HG03378 (cell line): ENCODE data around the gene ZNF644.
A peak's percentile ranks its signal among the peaks of the same experiment; 100 is the strongest.

Source experiments
- ATAC-seq: cut with Tn5 transposase; IDR thresholded peaks from one replicate; pipeline ENCODE4 v1.9.1; 2021; ENCODE audit warnings: mild to moderate bottlenecking, moderate library complexity; ENCODE audit not compliant: unreplicated experiment

ZNF644 gene

DNA sequence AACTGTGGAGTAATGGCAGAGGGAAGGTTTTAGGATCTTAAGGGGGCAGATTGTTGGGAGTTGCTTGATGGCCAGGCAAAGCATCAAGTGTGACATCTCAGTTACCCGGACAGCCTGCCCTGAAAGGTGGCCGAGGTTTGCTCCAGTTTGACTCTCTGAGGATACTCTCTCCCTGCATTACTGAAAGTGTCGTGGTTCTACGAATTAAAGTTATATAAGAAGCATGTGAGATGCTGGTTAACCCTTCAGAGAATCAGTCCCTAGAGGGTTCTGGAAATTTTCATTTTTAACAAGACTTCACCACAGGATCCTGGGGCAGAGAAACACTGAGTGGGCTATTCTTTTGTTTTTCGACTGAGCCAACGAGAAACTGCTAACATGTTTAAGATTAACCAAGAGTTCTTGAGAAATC lies 689 bp upstream of the ZNF644 start:
- peak; percentile 16 for ATAC-seq

DNA sequence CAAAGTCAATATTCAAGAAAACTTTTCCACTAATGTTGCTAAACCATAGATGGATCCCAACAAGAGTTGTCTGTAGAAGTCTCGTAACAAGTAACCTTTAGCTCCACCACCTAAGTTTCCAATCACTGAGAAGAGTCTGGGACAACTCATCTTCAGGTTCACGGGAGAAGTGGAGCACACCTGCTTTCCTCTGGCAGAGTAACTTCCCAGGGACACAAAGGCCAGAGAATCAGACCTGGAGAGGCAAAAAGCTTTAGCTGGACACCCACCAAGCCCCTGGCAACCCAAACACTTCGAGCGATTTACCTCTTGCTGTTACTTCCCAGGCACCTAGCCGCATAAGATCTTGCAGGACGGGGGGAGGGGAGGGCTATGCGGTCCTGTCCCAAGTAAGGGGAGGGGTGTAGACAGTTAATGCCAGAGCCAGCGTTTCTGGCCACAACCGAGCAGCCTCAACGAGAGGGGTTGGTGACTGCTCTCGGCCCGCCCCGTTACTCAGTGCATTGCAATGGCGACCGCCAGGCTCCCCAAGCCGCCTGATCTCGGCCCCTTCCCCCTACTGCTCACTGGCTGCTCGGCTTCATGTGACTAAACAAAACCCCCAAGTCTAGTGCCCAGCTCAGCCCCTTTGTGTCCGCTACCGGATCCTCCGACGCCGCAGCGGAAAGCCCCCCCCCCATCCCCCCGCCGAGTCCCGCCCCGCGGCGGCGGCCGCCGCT lies 709 bp downstream of the ZNF644 start:
- peak; percentile 22 for ATAC-seq

DNA sequence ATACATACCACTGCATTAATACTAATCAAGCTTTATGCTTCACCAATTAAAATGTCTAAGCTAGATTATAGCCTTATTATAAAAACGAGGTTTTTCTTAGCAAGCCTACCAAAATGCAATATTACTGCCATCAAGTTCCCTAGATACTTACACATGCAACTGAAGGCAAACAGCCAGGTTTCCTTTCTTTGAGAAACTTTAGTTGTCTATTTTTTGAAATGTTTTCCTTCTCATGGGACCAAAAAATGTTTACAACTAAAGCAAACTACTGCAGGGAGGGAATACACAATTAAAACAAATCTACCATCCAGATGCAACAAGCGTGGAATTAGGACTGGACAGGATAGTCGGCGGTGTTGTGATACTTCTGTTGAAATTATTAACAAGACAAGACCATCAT lies 1.3 kb downstream of the ZNF644 start:
- no peak for ATAC-seq

DNA sequence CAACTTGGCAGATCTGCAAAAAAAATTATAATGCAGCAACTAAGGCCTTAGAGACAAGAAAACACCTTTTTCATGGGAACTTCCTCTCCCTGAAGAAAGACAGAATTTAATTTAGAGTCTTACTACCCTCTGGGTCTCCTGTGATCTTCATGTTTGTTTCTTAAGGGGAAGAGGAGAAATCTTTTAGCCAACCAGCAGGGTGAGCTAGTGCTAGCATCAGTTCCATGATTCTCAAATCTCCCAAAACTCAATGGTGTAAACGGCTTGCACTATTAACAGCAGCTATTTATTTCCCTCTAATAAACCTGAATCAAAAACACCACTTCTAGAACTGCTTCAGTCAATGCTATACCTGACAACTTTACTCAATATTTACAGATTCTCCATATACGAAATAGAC lies 3.8 kb downstream of the ZNF644 start:
- ATAC-seq, result no peak

DNA sequence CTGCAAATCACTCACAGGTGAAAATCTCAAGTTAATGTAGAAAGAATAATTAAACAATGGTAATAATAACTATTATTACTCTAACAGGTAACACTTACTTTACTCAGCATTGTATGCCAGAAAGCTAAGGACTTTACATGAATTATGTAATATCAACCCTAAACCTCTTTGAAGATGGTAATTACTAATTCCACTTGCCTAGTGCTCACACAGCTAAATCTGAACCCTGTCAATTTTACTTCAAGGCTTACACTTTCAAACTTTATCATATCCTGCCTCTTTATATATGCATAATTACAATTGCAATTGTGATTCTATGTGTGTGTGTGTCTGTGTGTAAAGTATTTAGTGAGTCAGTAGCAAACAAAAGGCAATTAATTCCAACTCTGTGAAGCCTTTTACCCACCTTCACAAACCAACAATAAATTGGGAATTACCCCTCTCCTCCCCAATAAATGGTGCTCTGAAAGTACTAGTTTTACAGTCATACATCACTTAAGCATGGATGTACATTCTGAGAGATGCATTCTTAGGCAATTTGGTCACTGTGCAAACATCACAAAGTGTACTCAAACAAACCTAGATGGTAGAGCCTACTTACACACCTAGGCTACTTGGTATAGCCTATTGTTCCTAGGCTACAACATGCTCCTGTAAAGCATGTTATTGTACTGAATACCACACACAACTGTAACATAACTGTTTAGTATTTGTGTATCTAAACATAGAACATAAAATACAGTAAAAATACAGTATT lies 5.9 kb downstream of the ZNF644 start:
- ATAC-seq, result no peak

DNA sequence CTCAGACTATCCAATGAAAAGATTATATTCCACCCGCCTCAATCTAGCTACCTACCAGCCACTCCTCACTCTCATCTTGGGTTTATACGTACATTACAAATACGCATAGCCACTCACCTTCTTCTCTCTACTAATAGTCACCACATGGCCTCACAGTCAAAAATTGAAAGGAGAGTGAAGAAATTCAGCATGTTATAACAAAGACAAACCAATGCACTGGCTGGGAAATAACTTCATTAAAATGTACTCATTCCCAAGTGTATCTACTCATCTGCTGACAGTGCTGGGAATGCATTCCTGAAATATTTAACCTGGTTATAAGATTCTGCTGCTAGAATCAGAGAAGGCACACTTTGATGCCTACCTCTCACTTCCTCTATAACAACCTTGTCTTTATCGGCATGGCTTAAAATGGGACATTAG lies 6.5 kb downstream of the ZNF644 start:
- no peak for ATAC-seq

DNA sequence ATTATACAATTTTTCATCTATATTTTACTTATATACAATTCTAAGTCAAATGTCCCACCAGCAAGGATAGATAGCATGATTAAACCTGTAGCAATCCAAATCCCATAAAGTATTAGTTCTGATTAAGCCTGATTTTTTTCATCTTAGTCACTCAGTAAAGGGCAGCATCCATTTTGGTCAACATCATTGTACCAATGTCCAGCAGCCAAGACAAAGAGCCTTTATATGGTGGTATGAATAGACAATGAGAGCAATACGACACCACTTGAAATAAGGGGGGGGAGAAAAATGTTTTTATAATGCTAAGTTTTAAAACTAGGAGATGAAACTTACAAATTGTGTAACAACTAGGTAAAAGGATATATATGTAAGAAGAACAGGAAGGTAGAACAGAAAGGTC lies 7.4 kb downstream of the ZNF644 start:
- no peak for ATAC-seq

DNA sequence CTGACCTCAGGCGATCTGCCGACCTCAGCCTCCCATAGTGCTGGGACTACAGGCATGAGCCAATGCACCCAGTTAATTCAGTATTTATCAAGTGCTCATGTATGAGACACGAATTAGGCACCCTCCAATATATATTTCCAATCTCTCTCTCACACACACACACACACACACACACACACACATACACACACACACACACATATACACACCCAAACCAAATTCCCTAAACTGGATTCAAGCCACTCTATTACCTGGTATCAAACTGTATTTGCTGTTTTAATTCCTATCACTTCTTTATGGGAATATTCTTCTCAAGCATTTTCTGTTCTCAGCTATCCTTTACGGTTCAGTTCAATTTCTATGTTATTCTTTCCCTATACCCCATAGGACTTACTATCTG lies 8.5 kb downstream of the ZNF644 start:
- no peak for ATAC-seq

DNA sequence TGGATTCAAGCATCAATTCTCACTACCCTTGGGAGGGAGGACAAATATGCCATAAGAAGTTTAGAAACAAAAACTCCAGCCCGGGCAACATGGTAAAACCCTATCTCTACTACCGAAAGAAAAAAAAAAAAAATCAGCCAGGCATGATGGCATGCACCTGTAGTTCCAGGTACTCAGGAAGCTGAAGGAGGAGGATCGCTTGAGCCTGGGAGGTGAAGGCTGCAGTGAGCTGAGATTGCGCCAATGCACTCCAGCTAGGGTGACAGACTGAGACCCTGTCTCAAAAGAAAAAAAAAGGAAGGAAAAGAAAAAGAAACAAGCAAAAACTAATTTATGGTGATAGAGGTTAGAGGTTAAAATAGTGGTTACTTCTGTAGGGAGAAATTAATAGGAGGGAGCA lies 9.6 kb downstream of the ZNF644 start:
- ATAC-seq, result no peak

DNA sequence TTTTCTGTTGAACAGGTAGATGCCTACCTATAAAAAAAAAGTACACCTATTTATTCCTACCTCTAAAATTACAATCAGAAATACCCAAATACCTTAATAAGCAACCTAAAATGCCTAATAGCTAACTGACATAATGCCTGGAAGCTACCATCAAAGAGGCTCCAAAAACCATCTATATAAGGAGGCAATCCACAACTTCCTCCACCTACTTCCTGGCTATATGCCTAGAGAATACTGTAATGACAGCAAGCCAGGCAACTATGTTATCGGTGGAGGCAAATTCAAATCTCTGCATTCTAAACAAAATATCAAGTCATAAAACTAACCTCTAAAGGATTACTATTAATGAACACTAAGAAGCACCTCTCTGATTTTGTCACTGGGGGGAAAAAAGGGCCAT lies 10.1 kb downstream of the ZNF644 start:
- ATAC-seq, result no peak

DNA sequence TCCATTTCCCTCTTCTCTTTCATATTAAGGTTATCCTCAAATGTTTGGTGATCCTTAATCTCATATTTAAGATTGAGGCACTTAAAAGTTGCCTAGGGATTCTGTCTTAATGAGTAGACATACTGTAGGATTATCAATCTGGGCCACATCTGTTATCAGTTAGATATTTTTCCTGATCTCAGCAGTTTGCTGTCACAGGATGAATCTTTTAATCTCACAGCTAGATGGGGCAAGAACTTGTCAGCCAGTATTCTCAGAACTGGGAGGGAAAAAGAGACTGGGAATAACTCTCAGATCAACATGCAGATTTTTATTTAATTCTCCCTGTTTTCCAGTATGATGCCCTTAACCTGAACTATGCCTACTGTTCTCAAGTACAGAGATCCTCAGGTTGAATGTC lies 14.0 kb downstream of the ZNF644 start:
- ATAC-seq, result no peak

DNA sequence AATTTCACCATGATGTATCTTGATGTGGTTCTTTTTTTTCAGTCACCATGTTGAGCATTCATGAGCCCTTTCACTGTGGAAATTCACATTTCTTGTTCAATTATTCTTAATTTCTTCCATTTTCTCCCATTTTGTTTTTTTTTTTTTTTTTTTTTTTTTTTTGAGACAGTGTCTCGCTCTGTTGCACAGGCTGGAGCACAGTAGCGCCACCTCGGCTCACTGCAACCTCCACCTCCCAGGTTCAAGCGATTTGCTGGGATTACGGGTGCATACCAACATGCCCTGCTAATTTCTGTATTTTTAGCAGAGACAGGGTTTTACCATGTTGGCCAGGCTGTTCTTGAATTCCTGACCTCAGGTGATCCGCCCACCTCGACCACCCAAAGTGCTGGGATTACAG lies 14.7 kb downstream of the ZNF644 start:
- ATAC-seq, result no peak

DNA sequence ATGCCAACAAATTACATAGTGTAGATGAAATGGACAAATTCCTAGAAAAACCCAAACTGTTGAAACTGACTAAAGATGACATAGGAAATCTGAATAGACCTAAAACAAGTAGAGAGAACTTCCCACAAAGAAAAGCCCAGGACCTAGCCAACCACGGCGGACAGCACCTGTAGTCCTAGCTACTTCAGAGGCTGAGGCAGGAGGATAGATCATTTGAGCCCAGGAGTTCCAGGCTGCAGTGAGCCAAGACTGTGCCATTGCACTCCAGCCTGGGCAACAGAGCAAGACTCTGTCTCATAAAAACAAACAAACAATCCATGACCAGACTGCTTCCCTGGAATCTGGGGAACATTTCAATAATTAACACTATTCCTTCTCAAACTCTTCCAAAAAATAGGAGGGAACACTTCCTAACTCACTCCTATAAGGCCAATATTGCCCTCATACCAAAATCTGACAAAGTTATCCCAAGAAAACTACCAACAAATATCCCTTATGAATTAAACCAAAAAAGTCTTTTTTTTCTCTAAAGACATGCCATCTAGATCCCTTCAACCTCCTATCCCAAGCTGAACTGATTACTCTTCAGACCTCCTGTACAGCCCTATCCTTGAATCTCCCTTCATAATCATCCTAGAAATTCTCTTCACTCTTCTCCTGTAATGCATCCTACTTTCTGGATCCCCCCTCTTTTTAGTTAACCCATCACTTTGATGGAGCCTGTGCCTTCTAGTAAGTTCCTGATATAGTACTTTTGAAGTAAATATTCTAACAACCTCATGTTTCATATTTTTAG lies 15.5 kb downstream of the ZNF644 start:
- no peak for ATAC-seq

DNA sequence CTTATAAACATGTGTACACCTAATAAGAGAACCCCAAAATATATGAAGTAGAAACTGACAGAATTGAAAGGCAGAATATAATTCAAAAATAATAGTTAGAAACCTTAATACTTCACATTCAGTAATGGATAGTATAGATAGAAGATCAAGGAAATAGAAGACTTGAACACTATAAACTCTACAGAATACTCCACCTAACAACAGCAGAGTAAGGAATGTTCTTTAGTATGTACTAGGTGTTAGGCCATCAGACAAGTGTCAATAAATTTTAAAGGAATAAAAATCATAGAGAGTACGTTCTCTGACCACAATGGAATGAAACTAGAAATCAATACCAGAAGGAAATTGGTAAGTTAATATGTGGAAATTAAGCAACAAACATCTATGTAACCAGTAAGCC lies 16.6 kb downstream of the ZNF644 start:
- no peak for ATAC-seq

DNA sequence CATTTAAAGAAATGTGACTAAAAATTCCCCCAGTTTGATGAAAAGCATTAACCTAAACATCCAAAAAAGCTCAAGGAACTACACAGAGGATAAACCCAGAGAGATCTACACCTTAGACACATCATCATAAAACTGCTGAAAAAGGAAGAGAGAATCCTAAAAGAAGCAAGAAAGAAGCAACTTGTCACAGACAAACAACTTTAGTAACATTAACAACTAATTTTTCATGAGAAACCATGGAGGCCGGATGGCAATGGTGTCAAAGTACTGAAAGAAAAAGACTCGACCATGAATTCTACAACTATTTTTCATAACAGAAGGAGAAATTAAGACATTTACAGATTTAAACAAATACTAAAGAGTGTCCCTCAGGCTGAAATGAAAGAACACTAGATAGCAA lies 17.7 kb downstream of the ZNF644 start:
- no peak for ATAC-seq

DNA sequence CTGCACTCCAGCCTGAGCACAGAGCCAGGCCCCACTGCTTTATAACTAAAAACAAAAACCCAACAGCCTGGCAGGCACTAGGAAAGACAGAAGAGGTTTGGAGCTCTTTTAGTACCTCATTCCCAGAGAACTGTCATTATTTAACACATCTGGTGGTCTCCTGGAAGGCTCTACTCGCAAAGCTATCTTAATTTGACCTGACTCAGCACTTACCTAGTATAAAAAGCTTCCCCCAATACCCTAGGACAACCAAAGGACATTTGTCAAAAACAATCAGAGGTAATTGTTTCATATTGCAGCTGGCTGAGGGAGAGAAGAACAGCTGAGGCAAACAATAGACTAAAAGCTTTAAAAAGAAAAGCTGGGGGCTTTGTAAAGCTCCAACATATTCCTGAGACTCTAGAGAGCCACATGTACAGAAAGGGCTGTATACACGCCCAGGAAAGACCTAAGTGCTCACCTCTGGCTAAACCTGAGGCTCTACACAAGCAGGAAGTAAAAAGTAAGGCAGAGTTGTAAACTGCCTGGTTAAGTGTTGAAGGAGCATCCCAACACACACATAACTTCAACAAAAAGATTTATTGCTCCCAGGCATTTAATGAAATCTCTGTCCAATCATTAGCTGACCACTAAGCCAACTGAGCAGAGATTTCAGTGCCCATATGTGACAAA lies 25.0 kb downstream of the ZNF644 start:
- no peak for ATAC-seq

DNA sequence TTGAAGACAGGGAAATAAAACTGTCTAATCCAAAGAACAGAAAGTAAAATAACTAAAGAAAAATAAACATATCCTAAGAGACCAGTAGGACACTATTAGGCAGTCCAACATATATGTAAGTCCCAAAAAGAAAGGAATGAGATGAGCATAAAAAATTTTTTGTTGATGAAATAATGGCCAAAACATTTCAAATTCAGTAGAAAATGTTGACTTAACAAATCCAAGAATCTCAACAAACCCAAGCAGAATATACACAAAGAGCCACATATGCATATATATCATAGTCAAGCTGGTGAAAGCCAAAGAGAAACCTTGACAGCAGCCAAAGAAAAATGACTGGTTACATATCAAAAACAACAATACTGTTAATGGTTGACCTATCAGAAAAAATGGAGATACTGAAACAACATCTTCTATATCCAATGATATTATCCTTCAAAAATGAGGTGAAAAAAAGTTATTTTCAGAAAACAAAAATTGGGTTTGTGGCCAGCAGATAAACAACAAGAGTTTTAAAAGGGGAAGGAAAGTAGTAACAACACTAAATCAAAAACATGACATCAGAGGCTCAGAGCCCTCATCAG lies 26.4 kb downstream of the ZNF644 start:
- no peak for ATAC-seq

DNA sequence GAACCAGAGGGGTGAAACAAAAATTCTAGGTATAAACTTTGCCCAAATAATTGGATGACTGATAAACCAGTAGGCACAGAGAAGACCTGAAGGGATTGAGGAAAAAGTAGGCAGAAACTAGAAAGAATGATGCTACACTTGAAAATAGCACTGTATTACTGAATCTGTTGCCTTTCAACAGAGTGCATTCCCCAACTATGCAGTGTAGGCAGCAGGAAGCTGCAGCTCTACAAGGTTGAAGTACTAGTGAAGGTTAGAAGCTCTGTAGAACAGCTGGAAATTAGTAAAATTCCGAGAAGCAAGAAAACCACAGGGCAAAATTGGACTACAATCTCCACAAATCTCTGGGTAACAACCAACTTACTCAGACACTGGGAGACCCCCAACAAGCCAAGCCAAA lies 27.4 kb downstream of the ZNF644 start:
- no peak for ATAC-seq

DNA sequence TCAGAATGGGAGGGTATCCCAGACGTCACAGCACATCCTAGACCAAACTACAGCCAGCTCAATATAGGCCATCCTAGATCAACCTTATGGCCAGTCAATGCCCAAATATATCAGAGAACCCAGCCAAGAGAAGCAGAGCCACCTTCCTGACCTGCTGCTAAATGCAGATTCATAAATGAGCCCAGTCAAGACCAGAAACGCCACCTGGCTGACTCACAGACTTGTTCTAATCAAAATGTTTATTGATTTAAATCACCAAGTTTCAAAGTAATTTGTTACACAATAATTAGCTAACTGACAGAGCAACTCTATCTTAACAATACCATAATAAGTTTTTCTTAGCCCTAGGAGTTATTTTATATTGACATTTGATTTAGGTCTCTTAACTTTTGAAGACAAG lies 28.6 kb downstream of the ZNF644 start:
- ATAC-seq, result no peak

DNA sequence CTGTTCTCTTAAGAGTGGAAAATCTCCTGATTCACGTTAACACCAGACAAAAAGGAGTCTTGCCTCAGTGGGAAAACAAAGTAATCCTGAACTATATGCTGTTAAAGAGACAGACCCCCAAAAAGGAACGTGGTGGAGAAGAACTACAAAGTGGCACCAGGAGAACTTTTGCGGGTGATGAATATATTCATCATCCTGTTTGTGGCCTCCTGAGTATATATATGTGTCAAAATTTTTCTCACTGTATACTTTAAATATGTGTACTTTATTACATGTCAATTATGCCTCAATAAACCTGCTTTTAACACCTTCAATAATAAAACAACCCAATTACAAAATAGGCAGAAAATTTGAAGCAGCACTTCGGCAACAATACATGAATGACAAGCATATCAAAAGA lies 31.1 kb downstream of the ZNF644 start:
- ATAC-seq, result no peak

DNA sequence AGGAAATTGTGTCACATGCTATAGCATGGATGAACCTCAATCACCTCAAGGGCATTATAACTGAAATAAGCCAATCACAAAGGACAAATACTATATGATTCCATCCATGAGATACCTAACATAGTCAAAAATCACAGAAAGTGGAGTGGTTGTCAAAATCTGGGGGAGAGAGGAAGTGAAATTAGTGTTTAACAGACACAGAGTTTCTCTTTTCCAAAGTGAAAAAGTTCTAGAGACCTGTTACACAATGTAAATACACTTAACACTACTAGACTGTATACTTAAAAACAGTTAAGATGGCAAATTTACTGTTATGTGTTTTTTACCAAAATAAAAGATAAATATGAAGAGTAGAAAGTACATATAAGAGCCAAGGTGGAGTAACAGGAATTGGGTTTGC lies 31.8 kb downstream of the ZNF644 start:
- peak; percentile 74 for ATAC-seq
